Measurements from ENCODE around the gene SHISA7.

DNA sequence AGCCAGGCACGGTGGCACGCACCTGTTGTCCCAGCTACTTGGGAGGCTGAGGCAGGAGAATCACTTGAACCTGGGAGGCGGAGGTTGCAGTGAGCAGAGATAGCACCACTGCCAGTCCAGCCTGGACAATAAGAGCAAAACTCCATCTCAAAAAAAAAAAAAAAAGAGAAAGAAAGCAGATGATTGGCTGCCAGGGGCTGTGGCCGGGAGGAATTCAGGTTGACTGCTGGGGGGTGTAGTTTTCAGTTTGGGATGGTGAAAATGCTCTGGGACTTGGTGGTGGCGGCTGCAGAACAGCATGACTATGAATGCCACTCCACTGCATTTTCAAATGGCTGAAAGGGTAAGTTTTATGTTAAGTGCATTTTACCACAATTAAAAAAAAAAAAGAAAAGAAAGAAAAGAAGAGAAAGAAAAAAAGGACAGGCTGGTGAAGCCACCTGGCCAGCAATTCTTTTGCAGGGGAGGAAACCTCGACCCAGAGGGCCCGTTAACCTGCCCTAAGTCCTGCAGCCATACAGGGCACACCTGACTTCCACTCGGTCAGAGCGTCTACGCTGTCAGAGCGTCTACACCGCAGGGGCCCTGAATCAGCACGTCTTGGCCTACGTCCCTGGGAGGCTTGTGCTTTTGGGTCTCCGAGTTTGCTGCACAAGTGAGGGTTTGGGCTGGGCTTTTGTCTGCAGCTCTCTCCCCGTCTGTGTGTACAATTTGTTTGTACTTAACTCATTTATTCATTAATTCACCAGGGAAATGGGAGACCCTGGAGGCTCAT lies 14.8 kb upstream of the SHISA7 start:
- TF ChIP-seq, protein P1, sequence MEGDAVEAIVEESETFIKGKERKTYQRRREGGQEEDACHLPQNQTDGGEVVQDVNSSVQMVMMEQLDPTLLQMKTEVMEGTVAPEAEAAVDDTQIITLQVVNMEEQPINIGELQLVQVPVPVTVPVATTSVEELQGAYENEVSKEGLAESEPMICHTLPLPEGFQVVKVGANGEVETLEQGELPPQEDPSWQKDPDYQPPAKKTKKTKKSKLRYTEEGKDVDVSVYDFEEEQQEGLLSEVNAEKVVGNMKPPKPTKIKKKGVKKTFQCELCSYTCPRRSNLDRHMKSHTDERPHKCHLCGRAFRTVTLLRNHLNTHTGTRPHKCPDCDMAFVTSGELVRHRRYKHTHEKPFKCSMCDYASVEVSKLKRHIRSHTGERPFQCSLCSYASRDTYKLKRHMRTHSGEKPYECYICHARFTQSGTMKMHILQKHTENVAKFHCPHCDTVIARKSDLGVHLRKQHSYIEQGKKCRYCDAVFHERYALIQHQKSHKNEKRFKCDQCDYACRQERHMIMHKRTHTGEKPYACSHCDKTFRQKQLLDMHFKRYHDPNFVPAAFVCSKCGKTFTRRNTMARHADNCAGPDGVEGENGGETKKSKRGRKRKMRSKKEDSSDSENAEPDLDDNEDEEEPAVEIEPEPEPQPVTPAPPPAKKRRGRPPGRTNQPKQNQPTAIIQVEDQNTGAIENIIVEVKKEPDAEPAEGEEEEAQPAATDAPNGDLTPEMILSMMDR (conservative IDR thresholded peaks at IDR 0.05 in 1 of 2, IDR thresholded peaks at IDR 0.05 in 1 of 2; ENCODE audit: low read depth in 1 of 2, low read length in 2 of 2): no peak
- TF ChIP-seq EZH2 (IDR thresholded peaks at IDR 0.05; ENCODE audit: low read length, missing control alignments): no peak

All from fibroblast of lung (primary cell).